Peyer's patch (tissue), 4 donors: Measurements from ENCODE around the gene PRICKLE4.

Experiments used
- CTCF ChIP-seq, 6 experiments: fragments of 450-650 bp in 4 of 6; fragments of 200-600 bp in 2 of 6; sonication (generic) in 1 of 6; IDR thresholded peaks; one replicate each; pipeline ENCODE4 v1.5.1; 2017 to 2019; ENCODE audit warnings: antibody characterized with exemption in 6 of 6, mild to moderate bottlenecking in 3 of 6, moderate library complexity in 1 of 6
- POLR2A ChIP-seq, 2 donors: fragments of 450-650 bp; IDR thresholded peaks; one replicate each; pipeline ENCODE4 v1.5.1; 2017; ENCODE audit warnings: antibody characterized with exemption in 2 of 2, mild to moderate bottlenecking in 2 of 2, moderate library complexity in 2 of 2

GRCh38 chr6:41785254-41785653 is 4.7 kb downstream of the PRICKLE4 start:
- no peak for TF ChIP-seq CTCF (IDR thresholded peaks at IDR 0.05)
- no peak for TF ChIP-seq POLR2A (IDR thresholded peaks at IDR 0.05)
